Left ventricle myocardium inferior (tissue), 1 donor: Measurements from ENCODE around the gene TCERG1L. TPM values are rescaled to one million over a fixed set of nuclear protein-coding genes. Genes with fewer than 3 reads are reported as not detected.

Experiments used
- DNase-seq: peaks from one replicate; pipeline ENCODE4 v3.0.0-alpha.2; 2020
- H3K27ac ChIP-seq: fragments of 200-600 bp; replicated peaks from 2 replicates; pipeline ENCODE4 v1.8.0; 2021
- H3K27me3 ChIP-seq: fragments of 200-600 bp; 2 replicates; pipeline ENCODE4 v1.8.0; 2021; ENCODE audit warnings: low read depth
- H3K36me3 ChIP-seq: fragments of 200-600 bp; 2 replicates; pipeline ENCODE4 v1.8.0; 2021
- H3K4me1 ChIP-seq: fragments of 200-600 bp; 2 replicates; pipeline ENCODE4 v1.8.0; 2021
- H3K4me3 ChIP-seq: fragments of 200-600 bp; 2 replicates; pipeline ENCODE4 v1.8.0; 2021; ENCODE audit warnings: mild to moderate bottlenecking, moderate library complexity
- H3K9me3 ChIP-seq: fragments of 200-600 bp; replicated peaks from 2 replicates; pipeline ENCODE4 v1.8.0; 2021
- CTCF ChIP-seq: fragments of 200-600 bp; IDR thresholded peaks from 2 replicates; pipeline ENCODE4 v1.8.0; 2021; ENCODE audit warnings: antibody characterized with exemption, mild to moderate bottlenecking, borderline replicate concordance
- intact Hi-C: fragments of 100-400 bp; cut with micrococcal nuclease; formaldehyde crosslinking; loops from one replicate; pipeline ENCODE4 v1.11.0; 2022
- total RNA-seq: library from RNA; stranded (reverse); fragmentation: NEBNext Ultra II Directional; extraction: Animal tissue kit (Norgen Biotek cat#: 25700); gene quantifications from one replicate; pipeline ENCODE4 v1.2.1, GENCODE V29; 2021
- donor health status: DM: no; HTN: yes; CAD: no; lungs with severe emphysema.

Gene TCERG1L
- total RNA-seq, 1 donor from 2014 or later = not detected

DNA sequence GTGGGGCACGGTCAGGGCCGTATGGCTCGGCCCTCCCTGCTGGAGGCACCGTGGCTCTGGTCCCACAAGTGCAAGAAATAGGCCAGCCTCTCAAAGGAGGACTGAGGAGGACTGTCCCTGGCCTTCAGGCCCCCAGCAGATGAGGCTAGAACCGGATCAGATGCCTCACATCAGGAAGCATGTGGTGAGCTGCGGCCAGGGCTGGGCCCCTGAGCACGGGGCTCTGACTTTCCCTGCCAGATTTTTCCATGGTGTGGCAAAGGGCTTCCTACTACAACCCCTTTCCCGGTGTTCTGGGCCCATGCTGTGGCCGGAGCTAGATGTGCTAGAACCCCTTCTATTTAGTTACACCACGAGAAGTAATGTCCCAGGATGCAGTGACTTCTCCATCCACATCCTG, 100.4 kb downstream of the TCERG1L start:
- intact Hi-C loops = no loop called here
- H3K4me3 ChIP-seq = no peak overlapping the region
- H3K9me3 ChIP-seq = no peaks in the 10 kb centered on the region
- no peak for TF ChIP-seq CTCF
- H3K36me3 ChIP-seq = no peaks in the 10 kb centered on the region
- H3K27me3 ChIP-seq = peaks cover 69% of the 10 kb centered on the region
- no peaks in the 10 kb centered on the region for H3K4me1 ChIP-seq
- no peak for DNase-seq
- H3K27ac ChIP-seq = no peak overlapping the region

DNA sequence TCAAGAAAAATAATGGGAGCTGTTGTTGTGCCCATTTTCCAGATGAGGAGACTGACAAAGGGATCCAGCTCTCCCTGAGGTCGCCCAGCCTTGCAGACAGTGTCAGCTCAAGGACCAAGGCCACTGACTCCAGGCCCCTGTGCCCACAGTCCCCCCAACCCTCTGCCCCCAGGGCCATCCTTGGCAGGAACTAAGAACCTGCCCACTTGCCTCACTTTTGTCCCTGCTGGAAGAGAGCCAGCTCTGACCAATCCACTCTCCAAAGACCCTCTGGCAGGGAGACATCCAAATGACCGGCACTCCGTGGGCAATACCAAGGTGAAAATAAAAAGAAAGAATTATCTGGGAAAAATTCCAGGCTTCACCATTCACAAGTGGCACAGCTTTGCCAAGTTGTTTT, 101.3 kb downstream of the TCERG1L start:
- Histone ChIP-seq H3K9me3 (no peaks in the 10 kb centered on the region), H3K4me3 (no peak overlapping the region), H3K27ac (no peak overlapping the region), H3K4me1 (no peaks in the 10 kb centered on the region), H3K36me3 (no peaks in the 10 kb centered on the region), H3K27me3 (peaks cover 68% of the 10 kb centered on the region)
- intact Hi-C loops = no loop called here
- no peak for TF ChIP-seq CTCF
- no peak for DNase-seq

DNA sequence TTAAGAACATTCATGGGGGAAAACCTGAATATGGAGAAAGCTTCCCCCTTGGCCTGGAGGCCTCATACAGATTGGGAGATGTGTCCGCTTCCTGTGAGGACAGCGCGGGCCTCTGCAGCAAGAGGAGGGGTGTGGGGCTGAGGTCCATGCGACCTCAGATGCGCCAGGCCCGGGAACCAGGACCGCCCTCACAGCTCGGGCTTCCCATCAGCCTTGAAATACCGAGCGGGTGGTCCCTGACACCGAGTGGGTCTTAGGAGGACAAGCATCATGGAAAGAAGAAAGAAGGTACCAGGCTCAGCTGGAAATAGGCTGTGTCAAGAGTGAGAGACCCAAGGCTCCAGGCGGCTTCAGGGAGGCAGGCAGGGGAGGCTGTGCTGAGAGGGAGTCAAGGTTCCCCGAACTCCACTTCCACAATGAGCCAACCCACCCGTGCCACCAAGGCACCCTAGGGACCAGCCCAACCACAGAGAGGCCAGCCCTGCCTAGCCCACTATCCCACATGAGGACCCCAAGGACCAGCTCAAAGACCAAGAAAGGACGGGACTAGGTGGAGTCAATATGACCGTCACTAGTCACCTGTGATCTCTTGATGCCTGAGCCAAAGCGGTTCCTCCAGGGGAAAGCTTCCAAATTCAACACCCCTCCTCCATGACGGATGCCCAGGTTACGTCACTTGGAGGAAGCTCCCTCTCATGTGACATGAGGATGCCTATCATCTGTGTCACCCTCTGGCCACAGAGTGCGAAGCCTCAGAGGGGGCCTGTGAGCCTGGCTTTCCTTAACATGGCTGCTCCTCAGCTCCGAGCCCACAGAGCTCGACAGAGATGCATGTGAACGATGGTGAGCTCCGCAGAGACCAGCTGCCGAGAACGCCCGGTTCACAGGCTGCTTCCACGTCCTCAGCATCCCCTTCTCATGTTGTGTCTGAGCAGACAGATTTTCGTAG, 103.7 kb downstream of the TCERG1L start:
- H3K9me3 ChIP-seq = peaks cover under 1% of the 10 kb centered on the region
- TF ChIP-seq CTCF = no peak
- intact Hi-C loops = no loop called here
- no peaks in the 10 kb centered on the region for H3K4me1 ChIP-seq
- no peak overlapping the region for H3K4me3 ChIP-seq
- no peak overlapping the region for H3K27ac ChIP-seq
- peaks cover 63% of the 10 kb centered on the region for H3K27me3 ChIP-seq
- DNase-seq = no peak
- H3K36me3 ChIP-seq = no peaks in the 10 kb centered on the region

DNA sequence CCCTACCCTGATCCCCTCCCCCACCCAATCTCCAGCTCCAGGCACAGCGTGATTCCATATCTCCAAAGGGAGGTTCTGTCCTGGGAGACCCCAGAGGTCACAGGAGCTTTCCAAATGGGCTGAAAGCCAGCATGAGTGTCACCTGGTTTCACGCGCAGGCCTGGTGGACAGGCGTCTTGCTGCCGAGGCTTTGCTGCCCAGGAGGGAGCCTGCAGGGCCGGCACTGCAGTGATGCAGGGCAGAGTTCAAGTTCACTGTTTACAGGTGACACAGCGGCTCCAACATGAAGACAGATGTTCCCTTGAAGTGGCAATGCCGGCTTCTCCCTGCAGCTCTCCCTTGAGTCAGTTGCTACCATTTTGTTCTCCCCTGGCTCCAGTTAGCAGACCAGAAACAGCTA, 104.3 kb downstream of the TCERG1L start:
- H3K9me3 ChIP-seq = peaks cover 4% of the 10 kb centered on the region
- no peak for TF ChIP-seq CTCF
- peaks cover 66% of the 10 kb centered on the region for H3K27me3 ChIP-seq
- no peak overlapping the region for H3K27ac ChIP-seq
- intact Hi-C loops = no loop called here
- no peak overlapping the region for H3K4me3 ChIP-seq
- no peaks in the 10 kb centered on the region for H3K36me3 ChIP-seq
- DNase-seq = no peak
- no peaks in the 10 kb centered on the region for H3K4me1 ChIP-seq

GRCh38 chr10:131206111-131206995, 105.2 kb downstream of the TCERG1L start:
- no peak for DNase-seq
- intact Hi-C loops = no loop called here
- no peaks in the 10 kb centered on the region for H3K4me1 ChIP-seq

More at GRCh38 chr10:131206111-131206995, 105.2 kb downstream of the TCERG1L start:
- H3K4me3 ChIP-seq = no peak overlapping the region
- H3K9me3 ChIP-seq = peaks cover 4% of the 10 kb centered on the region
- no peak overlapping the region for H3K27ac ChIP-seq
- no peaks in the 10 kb centered on the region for H3K36me3 ChIP-seq
- H3K27me3 ChIP-seq = peaks cover 68% of the 10 kb centered on the region
- no peak for TF ChIP-seq CTCF
